GM10266 (cell line): ENCODE data around the gene PDE8A.

Source experiments
- DNase-seq: peaks from one replicate; pipeline ENCODE4 v3.0.0; 2012; ENCODE audit errors: extremely low spot score
- CTCF ChIP-seq: IDR thresholded peaks from 2 replicates; pipeline ENCODE4 v1.5.1; 2012; ENCODE audit warnings: mild to moderate bottlenecking, low read depth; ENCODE audit not compliant: control insufficient read depth, insufficient read depth; ENCODE audit errors: missing control alignments

Gene PDE8A

GRCh38 chr15:85151145-85151544 is 169.5 kb downstream of the PDE8A start:
- no peak for TF ChIP-seq CTCF

GRCh38 chr15:85151861-85152260 is 170.2 kb downstream of the PDE8A start:
- no peak for DNase-seq
- TF ChIP-seq CTCF, result no peak

More at GRCh38 chr15:85151145-85151544, 169.5 kb downstream of the PDE8A start:
- DNase-seq, result no peak

- no peak for TF ChIP-seq CTCF
- no peak for DNase-seq
Measured at GRCh38 chr15:85154061-85154460, 172.4 kb downstream of the PDE8A start.

GRCh38 chr15:85155360-85155759 is 173.7 kb downstream of the PDE8A start:
- no peak for TF ChIP-seq CTCF
- DNase-seq, result no peak

GRCh38 chr15:85155857-85156256 is 174.2 kb downstream of the PDE8A start:
- no peak for TF ChIP-seq CTCF
- no peak for DNase-seq

- no peak for TF ChIP-seq CTCF
- DNase-seq, result no peak
Measured at GRCh38 chr15:85157344-85157743, 175.7 kb downstream of the PDE8A start.

- TF ChIP-seq CTCF, result no peak
- no peak for DNase-seq
Measured at GRCh38 chr15:85162237-85162636, 180.6 kb downstream of the PDE8A start.
